C4-2B (cell line): ENCODE measurements around the gene TGFBR2.

Experiments
- CTCF ChIP-seq: fragments of 450-650 bp; conservative IDR thresholded peaks from 2 replicates; pipeline ENCODE4 v1.5.1; 2017; ENCODE audit warnings: mild to moderate bottlenecking
- ZFX ChIP-seq: fragments of 450-650 bp; IDR thresholded peaks from 2 replicates; pipeline ENCODE4 v1.6.1; 2017

- no peak for TF ChIP-seq CTCF
- no peak for TF ChIP-seq ZFX
These were observed 126.8 kb downstream of the TGFBR2 start for GRCh38 chr3:30733209-30733608.
